GM12891 (cell line): Measurements from ENCODE around the gene PXDN.

ENCODE experiments used
- POLR2A ChIP-seq: IDR thresholded peaks from 2 replicates; pipeline ENCODE4 v1.6.1; 2011; ENCODE audit warnings: low read depth, low read length, control low read depth
- POLR2AphosphoS5 ChIP-seq: IDR thresholded peaks from 2 replicates; pipeline ENCODE4 v1.6.1; 2011; ENCODE audit warnings: low read depth, low read length, control low read depth
- POU2F2 ChIP-seq: IDR thresholded peaks from 2 replicates; pipeline ENCODE4 v1.6.1; 2011; ENCODE audit warnings: low read depth, mild to moderate bottlenecking, control low read depth, low read length, moderate library complexity
- SPI1 ChIP-seq: IDR thresholded peaks from 2 replicates; pipeline ENCODE4 v1.6.1; 2011; ENCODE audit warnings: low read depth, low read length, control low read depth
- TAF1 ChIP-seq: IDR thresholded peaks from 2 replicates; pipeline ENCODE4 v1.6.1; 2011; ENCODE audit warnings: low read depth, low read length, control low read depth

DNA sequence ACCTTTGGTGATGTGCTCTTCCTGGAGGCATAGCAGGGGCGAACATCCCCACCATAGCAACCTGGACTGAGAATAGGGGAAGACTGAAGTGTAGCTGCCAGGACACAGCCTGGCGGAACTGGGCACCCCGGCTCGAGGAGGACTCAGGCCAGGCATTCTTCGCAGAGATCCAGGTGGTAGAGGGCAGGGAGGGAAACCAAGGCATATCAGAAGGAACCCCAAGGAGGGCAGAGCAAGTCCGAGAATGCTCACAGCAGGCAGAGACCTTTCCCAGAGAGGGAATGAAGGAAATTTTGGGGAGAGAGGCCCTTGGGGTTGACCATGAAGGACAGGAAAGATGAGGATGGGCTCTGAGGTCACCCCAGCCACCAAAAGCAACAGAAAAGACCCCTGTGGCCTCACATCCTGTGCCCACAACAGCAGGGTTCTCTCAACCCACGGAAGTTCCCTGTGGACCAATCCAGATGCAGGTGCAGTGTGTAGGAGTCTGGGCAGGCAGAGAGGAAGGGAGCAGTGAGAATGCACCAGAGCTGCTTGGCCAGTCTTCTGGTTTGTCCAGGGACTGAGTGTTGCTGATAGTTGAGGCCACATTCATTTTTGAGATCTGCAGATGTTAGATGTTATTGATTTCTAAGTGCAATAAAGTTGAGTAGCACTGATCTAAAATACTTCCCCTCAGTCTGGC lies 136.9 kb downstream of the PXDN start:
- TF ChIP-seq POLR2A (no peak), POLR2AphosphoS5 (no peak), SPI1 (no peak), TAF1 (no peak), POU2F2 (no peak)
